ENCODE results near the gene MAPK7. TPM values are rescaled to one million over a fixed set of nuclear protein-coding genes. Genes with fewer than 3 reads are reported as not detected.

MAPK7 gene
- total and polyA plus RNA-seq, 2 of the 4 experiments (the other 2 are of a cell fraction), result 9.7 to 25.4 TPM

GRCh38 chr17:19401321-19402010 is 23.2 kb downstream of the MAPK7 start:
- no peak overlapping the region for H3K4ac ChIP-seq (ENCODE audit: low read depth, low read length)
- no peaks in the 10 kb centered on the region for H3K9me3 ChIP-seq (ENCODE audit: control insufficient read depth, insufficient read depth, low read length)
- H2AFZ ChIP-seq (replicated peaks; ENCODE audit: low read length, poor library complexity), result no peak overlapping the region
- WGBS, 2 experiments (ENCODE audit: extremely low coverage in 2 of 2, insufficient read length in 1 of 2), result 59% methylated on average over 3 of the region's 8 CpGs; no CpG with 5 or more reads in 1 of the 2 experiments
- H3K4me3 ChIP-seq (ENCODE audit: insufficient read depth, low read depth, low read length), result no peak overlapping the region
- no peak overlapping the region; the same call in 1 of the 2 replicates for H3K18ac ChIP-seq (ENCODE audit: low read depth, low read length)
- TF ChIP-seq CTCF (conservative IDR thresholded peaks at IDR 0.05; ENCODE audit: low read depth, low read length) (no peak), CEBPB (IDR thresholded peaks at IDR 0.05; ENCODE audit: low read depth, low read length) (no peak), NFE2L2 (IDR thresholded peaks at IDR 0.05; ENCODE audit: low read depth, low read length) (no peak), FOS (IDR thresholded peaks at IDR 0.05; ENCODE audit: low read depth, low read length) (no peak), USF2 (IDR thresholded peaks at IDR 0.05; ENCODE audit: low read depth, low read length) (no peak), RCOR1 (IDR thresholded peaks at IDR 0.05; ENCODE audit: insufficient replicate concordance, low read length) (no peak), MXI1 (IDR thresholded peaks at IDR 0.05; ENCODE audit: borderline replicate concordance, low read depth, low read length) (no peak), RFX5 (IDR thresholded peaks at IDR 0.05; ENCODE audit: low read depth, low read length) (no peak), ELK1 (IDR thresholded peaks at IDR 0.05; ENCODE audit: borderline replicate concordance, low read depth, low read length) (no peak), BHLHE40 (IDR thresholded peaks at IDR 0.05; ENCODE audit: low read depth, low read length) (no peak), MAZ (IDR thresholded peaks at IDR 0.05; ENCODE audit: borderline replicate concordance, low read depth, low read length) (no peak), CHD1 (IDR thresholded peaks at IDR 0.05; ENCODE audit: low read depth, low read length) (no peak), SMC3 (IDR thresholded peaks at IDR 0.05; ENCODE audit: low read depth, low read length) (no peak), POLR2A (IDR thresholded peaks at IDR 0.05; ENCODE audit: low read depth, low read length) (no peak), RAD21 (IDR thresholded peaks at IDR 0.05; ENCODE audit: low read length) (no peak), MAFK (IDR thresholded peaks at IDR 0.05; ENCODE audit: low read depth, low read length) (no peak)
- peaks cover 7% of the 10 kb centered on the region; the same call in 1 of the 2 replicates for H3K9me1 ChIP-seq (ENCODE audit: insufficient read depth, low read length)
- H4K5ac ChIP-seq (ENCODE audit: low read depth, low read length), result no peak overlapping the region
- no peak; the same call in 1 of the 2 replicates for ATAC-seq (ENCODE audit: low read depth)
- no peak overlapping the region for H3K4me2 ChIP-seq (ENCODE audit: low read depth, low read length)
- POLR2A ChIA-PET (ENCODE audit: unreplicated experiment), result no interaction called here
- CTCF ChIA-PET, result no interaction called here
- dilution Hi-C loops (cut with HindIII; ENCODE audit: low sequenced_read_pairs, unreplicated experiment), result no loop called here
- intact Hi-C loops (cut with micrococcal nuclease), result no loop called here
- no peak overlapping the region for H3K14ac ChIP-seq (replicated peaks; ENCODE audit: low read depth, low read length)
- H2BK20ac ChIP-seq (ENCODE audit: low read depth, low read length), result no peak overlapping the region
- BruUV-seq (replicated peaks), result no TSS peak
- no peak overlapping the region for H4K8ac ChIP-seq (ENCODE audit: low read depth in 2 of 2, low read length in 2 of 2)
- H3K36me3 ChIP-seq (ENCODE audit: control insufficient read depth, insufficient read depth, low read length), result no peaks in the 10 kb centered on the region
- in situ Hi-C loops (cut with MboI; ENCODE audit: low sequenced_read_pairs), result no loop called here
- H2BK5ac ChIP-seq (ENCODE audit: low read depth, low read length, poor library complexity, severe bottlenecking), result no peak overlapping the region
- H4K91ac ChIP-seq (ENCODE audit: insufficient read depth, low read depth, low read length), result no peak overlapping the region
- no peak overlapping the region for H3K9ac ChIP-seq (ENCODE audit: low read depth, low read length)
- H3K4me1 ChIP-seq (ENCODE audit: control insufficient read depth, insufficient read depth, low read length), result peaks cover 10% of the 10 kb centered on the region
- no peak overlapping the region for H3K56ac ChIP-seq (ENCODE audit: extremely low read depth, insufficient read depth, low read length)
- no peak overlapping the region for H2BK120ac ChIP-seq (ENCODE audit: low read depth, low read length)
- no peaks in the 10 kb centered on the region for H4K20me1 ChIP-seq (ENCODE audit: insufficient read depth, low read length)
- no peak for DNase-seq
- H2AK5ac ChIP-seq (ENCODE audit: low read depth, low read length), result peak overlapping the region; percentile 48
- no peaks in the 10 kb centered on the region for H3K27me3 ChIP-seq (ENCODE audit: control insufficient read depth, insufficient read depth, low read length)
- H3K79me1 ChIP-seq (ENCODE audit: low read depth in 1 of 2, low read length in 2 of 2), result no peaks in the 10 kb centered on the region
- H3K27ac ChIP-seq (ENCODE audit: insufficient read depth, low read length), result no peak overlapping the region
- H2BK15ac ChIP-seq (ENCODE audit: low read depth, low read length), result no peak overlapping the region
- H3K23ac ChIP-seq (ENCODE audit: low read depth, low read length), result no peak overlapping the region
- no peak overlapping the region for H2AK9ac ChIP-seq (replicated peaks; ENCODE audit: low read depth, low read length, poor library complexity)

Data from IMR-90 (cell line).